GM23338 (cell line): Measurements from ENCODE around the gene THRB. TPM values are rescaled to one million over a fixed set of nuclear protein-coding genes. Genes with fewer than 3 reads are reported as not detected.

Experiments
- ATAC-seq: fragments of 200-7000 bp; cut with Tn5 transposase; 3 replicates; pipeline ENCODE4 v1.9.1; 2020
- DNase-seq: peaks from one replicate; pipeline ENCODE4 v3.0.0-alpha.2; 2015; ENCODE audit warnings: low spot score
- H2AFZ ChIP-seq: fragments of 200-600 bp; sonication (generic); 2 replicates; pipeline ENCODE4 v1.8.0; 2016; ENCODE audit warnings: antibody characterized with exemption, mild to moderate bottlenecking, moderate library complexity
- H3F3A ChIP-seq: fragments of 200-600 bp; sonication (generic); replicated peaks from 2 replicates; pipeline ENCODE4 v1.8.0; 2017; ENCODE audit warnings: antibody characterized with exemption, mixed run types, low read depth
- H3K27ac ChIP-seq: fragments of 200-600 bp; sonication (generic); 2 replicates; pipeline ENCODE4 v1.6.1; 2016; ENCODE audit warnings: low read depth
- H3K27me3 ChIP-seq: fragments of 200-600 bp; sonication (generic); 2 replicates; pipeline ENCODE4 v1.8.0; 2016; ENCODE audit warnings: mild to moderate bottlenecking, mixed run types, moderate library complexity; ENCODE audit not compliant: insufficient read depth
- H3K36me3 ChIP-seq: fragments of 200-600 bp; sonication (generic); 2 replicates; pipeline ENCODE4 v1.8.0; 2016; ENCODE audit warnings: mild to moderate bottlenecking; ENCODE audit not compliant: insufficient read depth
- H3K4me1 ChIP-seq: fragments of 200-600 bp; sonication (generic); 2 replicates; pipeline ENCODE4 v1.8.0; 2016; ENCODE audit warnings: mild to moderate bottlenecking, moderate library complexity; ENCODE audit not compliant: insufficient read depth
- H3K4me2 ChIP-seq: fragments of 200-600 bp; sonication (generic); 2 replicates; pipeline ENCODE4 v1.7.1; 2017; ENCODE audit warnings: mixed run types
- H3K4me3 ChIP-seq: fragments of 200-600 bp; sonication (generic); 2 replicates; pipeline ENCODE4 v1.6.1; 2016; ENCODE audit warnings: mixed run types
- H3K79me2 ChIP-seq: fragments of 200-600 bp; sonication (generic); replicated peaks from 2 replicates; pipeline ENCODE4 v1.8.0; 2017; ENCODE audit warnings: mild to moderate bottlenecking; ENCODE audit not compliant: insufficient read depth
- H3K9me2 ChIP-seq: fragments of 200-600 bp; sonication (generic); 2 replicates; pipeline ENCODE4 v1.8.0; 2017; ENCODE audit not compliant: insufficient read depth
- H4K20me1 ChIP-seq: fragments of 200-600 bp; sonication (generic); replicated peaks from 2 replicates; pipeline ENCODE4 v1.8.0; 2017; ENCODE audit warnings: mild to moderate bottlenecking; ENCODE audit not compliant: insufficient read depth
- H3K27ac Mint-ChIP-seq: 2 replicates; pipeline ENCODE4 v1.8.0; 2020; ENCODE audit warnings: inconsistent platforms, mild to moderate bottlenecking, moderate library complexity, mixed read lengths
- H3K27me3 Mint-ChIP-seq: 3 replicates; pipeline ENCODE4 v1.8.0; 2022; ENCODE audit warnings: low read depth, mild to moderate bottlenecking, moderate library complexity, mixed read lengths, inconsistent platforms; ENCODE audit not compliant: insufficient read depth, poor library complexity
- H3K36me3 Mint-ChIP-seq: 3 replicates; pipeline ENCODE4 v1.8.0; 2021; ENCODE audit warnings: low read depth, mild to moderate bottlenecking, inconsistent platforms, moderate library complexity, mixed read lengths
- H3K4me1 Mint-ChIP-seq: 3 replicates; pipeline ENCODE4 v1.8.0; 2020; ENCODE audit warnings: mild to moderate bottlenecking, inconsistent platforms, mixed read lengths
- H3K4me3 Mint-ChIP-seq: 3 replicates; pipeline ENCODE4 v1.8.0; 2021; ENCODE audit warnings: moderate library complexity, mild to moderate bottlenecking, inconsistent platforms, mixed read lengths
- H3K9me3 Mint-ChIP-seq: 3 replicates; pipeline ENCODE4 v1.8.0; 2020; ENCODE audit warnings: moderate library complexity, mild to moderate bottlenecking, inconsistent platforms, mixed read lengths
- CREB1 ChIP-seq: fragments of 250-450 bp; sonication (Bioruptor Pico); IDR thresholded peaks from 2 replicates; pipeline ENCODE4 v1.5.0; 2020; ENCODE audit warnings: low read depth, mild to moderate bottlenecking, moderate library complexity
- EZH2 ChIP-seq: fragments of 200-600 bp; sonication (generic); IDR thresholded peaks from one replicate; pipeline ENCODE4 v1.8.0; 2017; ENCODE audit warnings: antibody characterized with exemption, mild to moderate bottlenecking, low read depth; ENCODE audit not compliant: unreplicated experiment
- EZH2phosphoT487 ChIP-seq: fragments of 200-600 bp; sonication (generic); IDR thresholded peaks from one replicate; pipeline ENCODE4 v1.8.1; 2018; ENCODE audit warnings: antibody characterized with exemption; ENCODE audit not compliant: unreplicated experiment
- NANOG ChIP-seq: IDR thresholded peaks from 2 replicates; pipeline ENCODE4 v1.6.1; 2016; ENCODE audit warnings: antibody characterized with exemption, borderline replicate concordance
- POLR2AphosphoS5 ChIP-seq: IDR thresholded peaks from 2 replicates; pipeline ENCODE4 v1.6.1; 2016; ENCODE audit warnings: antibody characterized with exemption, low read depth
- ZNF331 ChIP-seq: fragments of 250-450 bp; sonication (Bioruptor Pico); IDR thresholded peaks from 2 replicates; pipeline ENCODE4 v1.5.0; 2020; ENCODE audit warnings: low read depth, mild to moderate bottlenecking, moderate library complexity
- polyA plus RNA-seq: library from polyadenylated mRNA; unstranded; fragments of >200 nt; fragmentation: Nextera tagmentation; extraction: Ambion mirVana; gene quantifications from 2 replicates; pipeline ENCODE4 v1.2.1, GENCODE V29; 2016
- total RNA-seq: library from RNA; depleted of rRNA; stranded (reverse); fragments of >200 nt; shearing (Covaris generic); gene quantifications from 2 replicates; pipeline ENCODE4 v1.2.3, GENCODE V29; 2014
- TF ChIP-seq, protein P1 (sequence below), 2 experiments: fragments of 200-600 bp in 1 of 2; sonication (generic) in 1 of 2; conservative IDR thresholded peaks; 2 replicates each; pipeline versions ENCODE4 v1.5.1 to v1.6.1; 2016 to 2017; ENCODE audit warnings: antibody characterized with exemption in 2 of 2, low read depth in 2 of 2, mild to moderate bottlenecking in 2 of 2, moderate library complexity in 1 of 2
- TF ChIP-seq, protein P2 (sequence below): IDR thresholded peaks from one replicate; pipeline ENCODE4 v1.6.1; 2018; ENCODE audit warnings: antibody characterized with exemption; ENCODE audit not compliant: unreplicated experiment
- TF ChIP-seq, protein P3 (sequence below): IDR thresholded peaks from 2 replicates; pipeline ENCODE4 v1.6.1; 2016; ENCODE audit warnings: antibody characterized with exemption
- TF ChIP-seq, protein P4 (sequence below): fragments of 250-450 bp; sonication (Bioruptor Pico); IDR thresholded peaks from 2 replicates; pipeline ENCODE4 v1.5.0; 2020; ENCODE audit warnings: mild to moderate bottlenecking, moderate library complexity

Gene THRB
- total and polyA plus RNA-seq, 2 experiments from 2014 or later: 1.7 to 3.2 TPM

DNA sequence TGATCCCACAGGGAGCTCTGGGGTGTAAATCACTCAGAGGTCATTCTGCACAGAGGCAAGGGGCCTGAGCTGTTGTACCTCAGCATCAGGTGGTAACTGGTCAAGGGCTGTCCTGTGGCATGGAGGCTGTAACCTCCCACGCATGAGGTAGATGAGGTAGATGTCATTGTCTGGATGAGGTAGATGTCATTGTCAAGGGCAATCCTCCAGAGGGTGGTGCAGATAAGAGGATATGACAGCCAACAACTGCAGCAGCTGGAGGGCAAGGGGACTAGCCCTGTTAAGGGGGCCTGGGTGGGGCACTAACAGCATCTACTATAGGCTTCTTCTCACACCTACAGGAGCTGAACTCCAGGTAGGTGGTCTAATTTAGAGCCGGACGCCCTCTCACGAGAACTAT is 55.6 kb downstream of the THRB start:
- no peaks in the 10 kb centered on the region for H4K20me1 ChIP-seq
- H3K4me1 Mint-ChIP-seq: peaks cover 7% of the 10 kb centered on the region
- DNase-seq (no peak), ATAC-seq (no peak)
- no peak overlapping the region for H3K4me3 ChIP-seq
- H3K27me3 ChIP-seq: no peaks in the 10 kb centered on the region
- no peaks in the 10 kb centered on the region for H3K4me1 ChIP-seq
- TF ChIP-seq EZH2phosphoT487: no peak
- TF ChIP-seq ZNF331 (CRISPR knock-in tag): no peak
- no peak for TF ChIP-seq CREB1 (CRISPR knock-in tag)
- TF ChIP-seq, protein P1, sequence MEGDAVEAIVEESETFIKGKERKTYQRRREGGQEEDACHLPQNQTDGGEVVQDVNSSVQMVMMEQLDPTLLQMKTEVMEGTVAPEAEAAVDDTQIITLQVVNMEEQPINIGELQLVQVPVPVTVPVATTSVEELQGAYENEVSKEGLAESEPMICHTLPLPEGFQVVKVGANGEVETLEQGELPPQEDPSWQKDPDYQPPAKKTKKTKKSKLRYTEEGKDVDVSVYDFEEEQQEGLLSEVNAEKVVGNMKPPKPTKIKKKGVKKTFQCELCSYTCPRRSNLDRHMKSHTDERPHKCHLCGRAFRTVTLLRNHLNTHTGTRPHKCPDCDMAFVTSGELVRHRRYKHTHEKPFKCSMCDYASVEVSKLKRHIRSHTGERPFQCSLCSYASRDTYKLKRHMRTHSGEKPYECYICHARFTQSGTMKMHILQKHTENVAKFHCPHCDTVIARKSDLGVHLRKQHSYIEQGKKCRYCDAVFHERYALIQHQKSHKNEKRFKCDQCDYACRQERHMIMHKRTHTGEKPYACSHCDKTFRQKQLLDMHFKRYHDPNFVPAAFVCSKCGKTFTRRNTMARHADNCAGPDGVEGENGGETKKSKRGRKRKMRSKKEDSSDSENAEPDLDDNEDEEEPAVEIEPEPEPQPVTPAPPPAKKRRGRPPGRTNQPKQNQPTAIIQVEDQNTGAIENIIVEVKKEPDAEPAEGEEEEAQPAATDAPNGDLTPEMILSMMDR (conservative IDR thresholded peaks at IDR 0.05; ENCODE audit: low read depth in 2 of 2): no peak
- peaks cover 7% of the 10 kb centered on the region for H3K27me3 Mint-ChIP-seq
- H3K36me3 ChIP-seq: no peaks in the 10 kb centered on the region
- H3K4me2 ChIP-seq: no peak overlapping the region
- H3K9me3 Mint-ChIP-seq: no peaks in the 10 kb centered on the region
- no peaks in the 10 kb centered on the region for H3K36me3 Mint-ChIP-seq
- H3K27ac ChIP-seq: no peak overlapping the region
- no peak overlapping the region for H2AFZ ChIP-seq
- no peak overlapping the region for H3K27ac Mint-ChIP-seq
- no peaks in the 10 kb centered on the region for H3K79me2 ChIP-seq
- H3K4me3 Mint-ChIP-seq: no peak overlapping the region
- no peaks in the 10 kb centered on the region for H3F3A ChIP-seq
- H3K9me2 ChIP-seq: no peaks in the 10 kb centered on the region

DNA sequence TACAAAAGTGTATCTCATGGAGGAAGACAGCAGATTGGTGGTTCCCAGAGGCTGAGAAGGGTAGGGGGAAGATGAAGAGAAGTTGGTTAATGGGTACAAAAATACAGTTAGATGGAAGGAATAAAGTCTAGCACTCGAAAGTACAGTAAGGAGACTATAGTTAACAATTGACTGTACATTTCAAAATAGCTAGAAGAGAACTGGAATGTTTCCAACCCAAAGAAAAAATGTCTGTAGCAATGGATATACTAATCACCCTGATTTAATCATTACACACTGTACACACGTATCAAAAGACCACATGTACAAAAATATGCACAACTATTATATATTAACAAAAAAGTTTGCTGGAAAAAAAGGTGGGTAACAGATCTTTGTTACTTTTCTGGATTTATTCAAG is 57.3 kb downstream of the THRB start:
- no peaks in the 10 kb centered on the region for H3K9me2 ChIP-seq
- no peaks in the 10 kb centered on the region for H3K36me3 Mint-ChIP-seq
- H3K9me3 Mint-ChIP-seq: no peaks in the 10 kb centered on the region
- ATAC-seq (no peak), DNase-seq (no peak)
- no peaks in the 10 kb centered on the region for H3K4me1 ChIP-seq
- no peaks in the 10 kb centered on the region for H3K36me3 ChIP-seq
- H3K4me3 Mint-ChIP-seq: no peak overlapping the region
- no peak overlapping the region for H3K27ac Mint-ChIP-seq
- no peaks in the 10 kb centered on the region for H3K27me3 ChIP-seq
- H3K4me2 ChIP-seq: no peak overlapping the region
- no peak overlapping the region for H2AFZ ChIP-seq
- H3K79me2 ChIP-seq: no peaks in the 10 kb centered on the region
- peaks cover 7% of the 10 kb centered on the region for H3K27me3 Mint-ChIP-seq
- no peaks in the 10 kb centered on the region for H4K20me1 ChIP-seq
- H3K27ac ChIP-seq: no peak overlapping the region
- H3K4me1 Mint-ChIP-seq: peaks cover 7% of the 10 kb centered on the region
- no peaks in the 10 kb centered on the region for H3F3A ChIP-seq
- no peak overlapping the region for H3K4me3 ChIP-seq
- TF ChIP-seq, protein P2, sequence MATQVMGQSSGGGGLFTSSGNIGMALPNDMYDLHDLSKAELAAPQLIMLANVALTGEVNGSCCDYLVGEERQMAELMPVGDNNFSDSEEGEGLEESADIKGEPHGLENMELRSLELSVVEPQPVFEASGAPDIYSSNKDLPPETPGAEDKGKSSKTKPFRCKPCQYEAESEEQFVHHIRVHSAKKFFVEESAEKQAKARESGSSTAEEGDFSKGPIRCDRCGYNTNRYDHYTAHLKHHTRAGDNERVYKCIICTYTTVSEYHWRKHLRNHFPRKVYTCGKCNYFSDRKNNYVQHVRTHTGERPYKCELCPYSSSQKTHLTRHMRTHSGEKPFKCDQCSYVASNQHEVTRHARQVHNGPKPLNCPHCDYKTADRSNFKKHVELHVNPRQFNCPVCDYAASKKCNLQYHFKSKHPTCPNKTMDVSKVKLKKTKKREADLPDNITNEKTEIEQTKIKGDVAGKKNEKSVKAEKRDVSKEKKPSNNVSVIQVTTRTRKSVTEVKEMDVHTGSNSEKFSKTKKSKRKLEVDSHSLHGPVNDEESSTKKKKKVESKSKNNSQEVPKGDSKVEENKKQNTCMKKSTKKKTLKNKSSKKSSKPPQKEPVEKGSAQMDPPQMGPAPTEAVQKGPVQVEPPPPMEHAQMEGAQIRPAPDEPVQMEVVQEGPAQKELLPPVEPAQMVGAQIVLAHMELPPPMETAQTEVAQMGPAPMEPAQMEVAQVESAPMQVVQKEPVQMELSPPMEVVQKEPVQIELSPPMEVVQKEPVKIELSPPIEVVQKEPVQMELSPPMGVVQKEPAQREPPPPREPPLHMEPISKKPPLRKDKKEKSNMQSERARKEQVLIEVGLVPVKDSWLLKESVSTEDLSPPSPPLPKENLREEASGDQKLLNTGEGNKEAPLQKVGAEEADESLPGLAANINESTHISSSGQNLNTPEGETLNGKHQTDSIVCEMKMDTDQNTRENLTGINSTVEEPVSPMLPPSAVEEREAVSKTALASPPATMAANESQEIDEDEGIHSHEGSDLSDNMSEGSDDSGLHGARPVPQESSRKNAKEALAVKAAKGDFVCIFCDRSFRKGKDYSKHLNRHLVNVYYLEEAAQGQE: no peak
- TF ChIP-seq, protein P3, sequence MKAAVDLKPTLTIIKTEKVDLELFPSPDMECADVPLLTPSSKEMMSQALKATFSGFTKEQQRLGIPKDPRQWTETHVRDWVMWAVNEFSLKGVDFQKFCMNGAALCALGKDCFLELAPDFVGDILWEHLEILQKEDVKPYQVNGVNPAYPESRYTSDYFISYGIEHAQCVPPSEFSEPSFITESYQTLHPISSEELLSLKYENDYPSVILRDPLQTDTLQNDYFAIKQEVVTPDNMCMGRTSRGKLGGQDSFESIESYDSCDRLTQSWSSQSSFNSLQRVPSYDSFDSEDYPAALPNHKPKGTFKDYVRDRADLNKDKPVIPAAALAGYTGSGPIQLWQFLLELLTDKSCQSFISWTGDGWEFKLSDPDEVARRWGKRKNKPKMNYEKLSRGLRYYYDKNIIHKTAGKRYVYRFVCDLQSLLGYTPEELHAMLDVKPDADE: no peak
- TF ChIP-seq, protein P4, sequence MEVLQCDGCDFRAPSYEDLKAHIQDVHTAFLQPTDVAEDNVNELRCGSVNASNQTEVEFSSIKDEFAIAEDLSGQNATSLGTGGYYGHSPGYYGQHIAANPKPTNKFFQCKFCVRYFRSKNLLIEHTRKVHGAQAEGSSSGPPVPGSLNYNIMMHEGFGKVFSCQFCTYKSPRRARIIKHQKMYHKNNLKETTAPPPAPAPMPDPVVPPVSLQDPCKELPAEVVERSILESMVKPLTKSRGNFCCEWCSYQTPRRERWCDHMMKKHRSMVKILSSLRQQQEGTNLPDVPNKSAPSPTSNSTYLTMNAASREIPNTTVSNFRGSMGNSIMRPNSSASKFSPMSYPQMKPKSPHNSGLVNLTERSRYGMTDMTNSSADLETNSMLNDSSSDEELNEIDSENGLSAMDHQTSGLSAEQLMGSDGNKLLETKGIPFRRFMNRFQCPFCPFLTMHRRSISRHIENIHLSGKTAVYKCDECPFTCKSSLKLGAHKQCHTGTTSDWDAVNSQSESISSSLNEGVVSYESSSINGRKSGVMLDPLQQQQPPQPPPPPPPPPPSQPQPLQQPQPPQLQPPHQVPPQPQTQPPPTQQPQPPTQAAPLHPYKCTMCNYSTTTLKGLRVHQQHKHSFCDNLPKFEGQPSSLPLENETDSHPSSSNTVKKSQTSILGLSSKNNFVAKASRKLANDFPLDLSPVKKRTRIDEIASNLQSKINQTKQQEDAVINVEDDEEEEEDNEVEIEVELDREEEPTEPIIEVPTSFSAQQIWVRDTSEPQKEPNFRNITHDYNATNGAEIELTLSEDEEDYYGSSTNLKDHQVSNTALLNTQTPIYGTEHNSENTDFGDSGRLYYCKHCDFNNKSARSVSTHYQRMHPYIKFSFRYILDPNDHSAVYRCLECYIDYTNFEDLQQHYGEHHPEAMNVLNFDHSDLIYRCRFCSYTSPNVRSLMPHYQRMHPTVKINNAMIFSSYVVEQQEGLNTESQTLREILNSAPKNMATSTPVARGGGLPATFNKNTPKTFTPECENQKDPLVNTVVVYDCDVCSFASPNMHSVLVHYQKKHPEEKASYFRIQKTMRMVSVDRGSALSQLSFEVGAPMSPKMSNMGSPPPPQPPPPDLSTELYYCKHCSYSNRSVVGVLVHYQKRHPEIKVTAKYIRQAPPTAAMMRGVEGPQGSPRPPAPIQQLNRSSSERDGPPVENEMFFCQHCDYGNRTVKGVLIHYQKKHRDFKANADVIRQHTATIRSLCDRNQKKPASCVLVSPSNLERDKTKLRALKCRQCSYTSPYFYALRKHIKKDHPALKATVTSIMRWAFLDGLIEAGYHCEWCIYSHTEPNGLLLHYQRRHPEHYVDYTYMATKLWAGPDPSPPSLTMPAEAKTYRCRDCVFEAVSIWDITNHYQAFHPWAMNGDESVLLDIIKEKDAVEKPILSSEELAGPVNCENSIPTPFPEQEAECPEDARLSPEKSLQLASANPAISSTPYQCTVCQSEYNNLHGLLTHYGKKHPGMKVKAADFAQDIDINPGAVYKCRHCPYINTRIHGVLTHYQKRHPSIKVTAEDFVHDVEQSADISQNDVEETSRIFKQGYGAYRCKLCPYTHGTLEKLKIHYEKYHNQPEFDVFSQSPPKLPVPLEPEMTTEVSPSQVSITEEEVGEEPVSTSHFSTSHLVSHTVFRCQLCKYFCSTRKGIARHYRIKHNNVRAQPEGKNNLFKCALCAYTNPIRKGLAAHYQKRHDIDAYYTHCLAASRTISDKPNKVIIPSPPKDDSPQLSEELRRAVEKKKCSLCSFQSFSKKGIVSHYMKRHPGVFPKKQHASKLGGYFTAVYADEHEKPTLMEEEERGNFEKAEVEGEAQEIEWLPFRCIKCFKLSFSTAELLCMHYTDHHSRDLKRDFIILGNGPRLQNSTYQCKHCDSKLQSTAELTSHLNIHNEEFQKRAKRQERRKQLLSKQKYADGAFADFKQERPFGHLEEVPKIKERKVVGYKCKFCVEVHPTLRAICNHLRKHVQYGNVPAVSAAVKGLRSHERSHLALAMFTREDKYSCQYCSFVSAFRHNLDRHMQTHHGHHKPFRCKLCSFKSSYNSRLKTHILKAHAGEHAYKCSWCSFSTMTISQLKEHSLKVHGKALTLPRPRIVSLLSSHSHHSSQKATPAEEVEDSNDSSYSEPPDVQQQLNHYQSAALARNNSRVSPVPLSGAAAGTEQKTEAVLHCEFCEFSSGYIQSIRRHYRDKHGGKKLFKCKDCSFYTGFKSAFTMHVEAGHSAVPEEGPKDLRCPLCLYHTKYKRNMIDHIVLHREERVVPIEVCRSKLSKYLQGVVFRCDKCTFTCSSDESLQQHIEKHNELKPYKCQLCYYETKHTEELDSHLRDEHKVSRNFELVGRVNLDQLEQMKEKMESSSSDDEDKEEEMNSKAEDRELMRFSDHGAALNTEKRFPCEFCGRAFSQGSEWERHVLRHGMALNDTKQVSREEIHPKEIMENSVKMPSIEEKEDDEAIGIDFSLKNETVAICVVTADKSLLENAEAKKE: no peak
- no peak for TF ChIP-seq ZNF331 (CRISPR knock-in tag)
- TF ChIP-seq EZH2: no peak
- no peak for TF ChIP-seq POLR2AphosphoS5
- TF ChIP-seq CREB1 (CRISPR knock-in tag): no peak
- TF ChIP-seq NANOG: no peak
